Loucy (cell line): ENCODE data around the gene SC5D.

Experiments used
- H2AFZ ChIP-seq: fragments of 200-600 bp; sonication (generic); 2 replicates; pipeline ENCODE4 v1.6.0; 2016; ENCODE audit warnings: antibody characterized with exemption, mild to moderate bottlenecking, low read length, moderate library complexity
- H3F3A ChIP-seq: fragments of 200-600 bp; 2 replicates; pipeline ENCODE4 v1.6.0; 2016; ENCODE audit warnings: antibody characterized with exemption, low read depth, mild to moderate bottlenecking
- H3K27me3 ChIP-seq: fragments of 200-600 bp; sonication (generic); 2 replicates; pipeline ENCODE4 v1.6.1; 2014; ENCODE audit warnings: low read length, mild to moderate bottlenecking; ENCODE audit not compliant: insufficient read depth, poor library complexity, severe bottlenecking
- H3K36me3 ChIP-seq: fragments of 200-600 bp; sonication (generic); 2 replicates; pipeline ENCODE4 v1.6.1; 2016; ENCODE audit warnings: low read length; ENCODE audit not compliant: insufficient read depth
- H3K4me1 ChIP-seq: fragments of 200-600 bp; sonication (generic); 2 replicates; pipeline ENCODE4 v1.5.1; 2014; ENCODE audit warnings: low read length, mild to moderate bottlenecking; ENCODE audit not compliant: insufficient read depth, poor library complexity, severe bottlenecking
- H3K4me2 ChIP-seq: fragments of 200-600 bp; sonication (generic); 2 replicates; pipeline ENCODE4 v1.6.0; 2014; ENCODE audit warnings: antibody characterized with exemption, low read length, low read depth, mild to moderate bottlenecking; ENCODE audit not compliant: poor library complexity, severe bottlenecking
- H3K4me3 ChIP-seq: fragments of 200-600 bp; sonication (generic); 2 replicates; pipeline ENCODE4 v1.5.1; 2014; ENCODE audit warnings: low read length, mild to moderate bottlenecking, mixed read lengths; ENCODE audit not compliant: poor library complexity, severe bottlenecking
- H3K79me2 ChIP-seq: fragments of 200-600 bp; sonication (generic); 2 replicates; pipeline ENCODE4 v1.6.1; 2014; ENCODE audit warnings: low read length; ENCODE audit not compliant: insufficient read depth
- H3K9ac ChIP-seq: fragments of 200-600 bp; sonication (generic); 2 replicates; pipeline ENCODE4 v1.6.0; 2014; ENCODE audit warnings: mild to moderate bottlenecking, low read depth, low read length, moderate library complexity; ENCODE audit not compliant: poor library complexity, severe bottlenecking
- H3K9me2 ChIP-seq: fragments of 200-600 bp; sonication (generic); replicated peaks from 2 replicates; pipeline ENCODE4 v1.6.1; 2016; ENCODE audit warnings: low read depth, low read length, mixed read lengths
- H3K9me3 ChIP-seq: fragments of 200-600 bp; sonication (generic); 2 replicates; pipeline ENCODE4 v1.6.1; 2014; ENCODE audit warnings: mild to moderate bottlenecking, antibody characterized with exemption, low read length, low read depth; ENCODE audit not compliant: insufficient read depth
- H4K20me1 ChIP-seq: fragments of 200-600 bp; sonication (generic); 2 replicates; pipeline ENCODE4 v1.6.0; 2014; ENCODE audit warnings: antibody characterized with exemption, low read length, mild to moderate bottlenecking; ENCODE audit not compliant: insufficient read depth, poor library complexity, severe bottlenecking
- CTCF ChIP-seq: fragments of 200-600 bp; sonication (generic); conservative IDR thresholded peaks from 2 replicates; pipeline ENCODE4 v1.5.1; 2014; ENCODE audit warnings: mild to moderate bottlenecking, antibody characterized with exemption, low read length
- EZH2phosphoT487 ChIP-seq: fragments of 200-600 bp; IDR thresholded peaks from 2 replicates; pipeline ENCODE4 v1.6.1; 2018; ENCODE audit warnings: antibody characterized with exemption, mild to moderate bottlenecking, moderate library complexity, borderline replicate concordance

The SC5D gene

GRCh38 chr11:121246769-121247035, 45.9 kb upstream of the SC5D start:
- no peaks in the 10 kb centered on the region for H3K9me2 ChIP-seq
- no peaks in the 10 kb centered on the region for H4K20me1 ChIP-seq
- H2AFZ ChIP-seq = no peak overlapping the region
- H3K27me3 ChIP-seq = no peaks in the 10 kb centered on the region
- no peaks in the 10 kb centered on the region for H3F3A ChIP-seq
- no peaks in the 10 kb centered on the region for H3K4me1 ChIP-seq
- H3K9ac ChIP-seq = no peak overlapping the region
- no peak overlapping the region for H3K4me2 ChIP-seq
- TF ChIP-seq CTCF (no peak), EZH2phosphoT487 (no peak)
- H3K9me3 ChIP-seq = no peaks in the 10 kb centered on the region
- no peaks in the 10 kb centered on the region for H3K79me2 ChIP-seq
- no peak overlapping the region for H3K4me3 ChIP-seq
- H3K36me3 ChIP-seq = no peaks in the 10 kb centered on the region

- H3K36me3 ChIP-seq = no peaks in the 10 kb centered on the region
Observed at GRCh38 chr11:121248496-121248895, 44.1 kb upstream of the SC5D start.

DNA sequence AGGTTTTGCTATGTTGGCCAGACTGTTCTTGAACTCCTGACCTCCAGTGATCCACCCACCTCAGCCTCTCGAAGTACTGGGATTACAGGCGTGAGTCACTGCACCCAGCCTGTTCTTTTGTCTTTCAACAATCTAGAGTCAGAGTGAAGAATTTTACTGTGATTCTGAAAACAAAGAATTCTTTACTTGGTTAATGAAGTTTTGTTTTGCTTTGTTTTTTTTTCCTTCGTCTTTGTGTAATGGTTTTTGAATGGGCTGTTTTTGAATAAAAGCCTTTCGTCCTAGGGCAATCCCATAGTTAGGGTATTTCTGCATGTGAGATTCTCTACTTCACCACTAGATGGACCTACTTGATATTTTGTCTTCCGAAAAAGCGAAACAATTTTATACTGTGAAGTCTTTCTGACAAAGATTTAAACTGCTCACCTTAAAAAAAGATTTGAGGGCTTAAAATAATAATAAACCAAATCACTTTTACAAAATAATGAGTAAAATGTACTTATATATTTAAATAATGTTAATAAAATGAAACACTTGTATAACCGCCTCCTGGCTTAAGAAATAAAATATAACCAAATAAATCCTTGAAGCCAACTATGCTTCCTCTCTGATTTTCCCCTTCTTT, 43.4 kb upstream of the SC5D start:
- H3F3A ChIP-seq = no peaks in the 10 kb centered on the region
- no peaks in the 10 kb centered on the region for H3K27me3 ChIP-seq
- no peaks in the 10 kb centered on the region for H4K20me1 ChIP-seq
- H3K9ac ChIP-seq = no peak overlapping the region
- H3K36me3 ChIP-seq = no peaks in the 10 kb centered on the region
- H3K79me2 ChIP-seq = no peaks in the 10 kb centered on the region
- H3K4me1 ChIP-seq = no peaks in the 10 kb centered on the region
- H2AFZ ChIP-seq = no peak overlapping the region
- H3K4me3 ChIP-seq = no peak overlapping the region
- no peaks in the 10 kb centered on the region for H3K9me3 ChIP-seq
- no peaks in the 10 kb centered on the region for H3K9me2 ChIP-seq
- H3K4me2 ChIP-seq = no peak overlapping the region
- TF ChIP-seq EZH2phosphoT487 = no peak
- peak; percentile 77 for TF ChIP-seq CTCF

More at GRCh38 chr11:121248496-121248895, 44.1 kb upstream of the SC5D start:
- Histone ChIP-seq H3K4me3 (no peak overlapping the region), H3K79me2 (no peaks in the 10 kb centered on the region), H3K4me2 (no peak overlapping the region), H3K9ac (no peak overlapping the region), H3K27me3 (no peaks in the 10 kb centered on the region), H2AFZ (no peak overlapping the region), H3K4me1 (no peaks in the 10 kb centered on the region), H3K9me3 (no peaks in the 10 kb centered on the region), H3K9me2 (no peaks in the 10 kb centered on the region), H3F3A (no peaks in the 10 kb centered on the region), H4K20me1 (no peaks in the 10 kb centered on the region)
- TF ChIP-seq CTCF (no peak), EZH2phosphoT487 (no peak)
